Choroid plexus epithelial cell (primary cell): ENCODE measurements around the gene NHSL2.

Experiments
- DNase-seq: peaks from one replicate; pipeline ENCODE4 v3.0.0-alpha.2; 2010; ENCODE audit warnings: low read depth
- H3K4me3 ChIP-seq: 2 replicates; pipeline ENCODE4 v1.5.1; 2011; ENCODE audit warnings: low read depth, mild to moderate bottlenecking, control low read depth, low read length, moderate library complexity
- CTCF ChIP-seq: conservative IDR thresholded peaks from 2 replicates; pipeline ENCODE4 v1.5.1; 2011; ENCODE audit warnings: low read depth, mild to moderate bottlenecking, control low read depth, inconsistent platforms, low read length, moderate library complexity

The NHSL2 gene

GRCh38 chrX:72121383-72121782, 210.7 kb downstream of the NHSL2 start:
- H3K4me3 ChIP-seq: no peak overlapping the region
- no peak for TF ChIP-seq CTCF
- DNase-seq: peak; percentile 71

GRCh38 chrX:72122621-72123337, 212.1 kb downstream of the NHSL2 start:
- no peak for DNase-seq
- no peak for TF ChIP-seq CTCF
- no peak overlapping the region for H3K4me3 ChIP-seq

GRCh38 chrX:72123471-72124185, 213.0 kb downstream of the NHSL2 start:
- DNase-seq: peak; percentile 71
- no peak for TF ChIP-seq CTCF
- H3K4me3 ChIP-seq: no peak overlapping the region

GRCh38 chrX:72124540-72125201, 214.0 kb downstream of the NHSL2 start:
- no peak for TF ChIP-seq CTCF
- no peak overlapping the region for H3K4me3 ChIP-seq
- no peak for DNase-seq

GRCh38 chrX:72125331-72126047, 214.8 kb downstream of the NHSL2 start:
- DNase-seq: peak; percentile 12
- peak; percentile 17 for TF ChIP-seq CTCF
- no peak overlapping the region for H3K4me3 ChIP-seq

- TF ChIP-seq CTCF: no peak
- no peak overlapping the region for H3K4me3 ChIP-seq
- DNase-seq: peak; percentile 46
Measured at GRCh38 chrX:72126048-72126415, 215.4 kb downstream of the NHSL2 start.
